K562 (cell line): Measurements from ENCODE around the gene NCAPG2. TPM values are rescaled to one million over a fixed set of nuclear protein-coding genes. Genes with fewer than 3 reads are reported as not detected.

Experiments used
- ATAC-seq: fragments of 200-7000 bp; cut with Tn5 transposase; 3 replicates; pipeline ENCODE4 v1.9.1; 2020; ENCODE audit warnings: moderate library complexity
- BruUV-seq: library from RNA; stranded (reverse); fragments of 400-500 nt; replicated peaks from 2 replicates; lab custom pipeline; 2021; lab: Mats Ljungman, UMichigan
- CTCF ChIA-PET: fragments of 300-600 bp; formaldehyde crosslinking; extraction: SDS; loops from one replicate; lab custom pipeline; 2021; ENCODE audit warnings: low intra/inter-chr PET ratio; lab: Yijun Ruan, JAX
- POLR2A ChIA-PET: fragments of 300-600, 350-650 bp; sonication (Branson Sonifier 250); formaldehyde crosslinking; extraction: SDS; loops from one replicate; lab custom pipeline; 2021; ENCODE audit warnings: antibody characterized with exemption, inconsistent platforms; lab: Yijun Ruan, JAX
- DNase-seq, 4 experiments: peaks; one replicate each; pipeline versions ENCODE4 v3.0.0 to v3.0.0-alpha.2; 2011 to 2018; ENCODE audit warnings: low spot score in 3 of 4, mixed read lengths in 3 of 4; ENCODE audit errors: extremely low read depth in 1 of 4
- FAIRE-seq: peaks from 2 replicates; lab custom pipeline; 2011; peaks lifted over from hg19 to GRCh38; lab: Jason Lieb, UNC
- H2AFZ ChIP-seq: 2 replicates; pipeline ENCODE4 v1.6.0; 2011; ENCODE audit warnings: low read depth, low read length, control low read depth, inconsistent platforms
- H3K27ac ChIP-seq: fragments of 200-600 bp; 3 replicates; pipeline ENCODE4 v1.8.0; 2011; ENCODE audit warnings: low read depth, mild to moderate bottlenecking, control low read depth, inconsistent platforms, low read length, moderate library complexity, mixed read lengths; ENCODE audit errors: extremely low read depth
- H3K27me3 ChIP-seq, 2 experiments: fragments of 300-600 bp in 1 of 2; 2 replicates in 1 of 2; 3 replicates in 1 of 2; pipeline versions ENCODE4 v1.6.0 to v1.8.0; 2011; ENCODE audit warnings: inconsistent platforms in 2 of 2, low read length in 2 of 2, mild to moderate bottlenecking in 1 of 2, mixed read lengths in 1 of 2, moderate library complexity in 1 of 2; ENCODE audit not compliant: control insufficient read depth in 2 of 2, insufficient read depth in 2 of 2
- H3K36me3 ChIP-seq: fragments of 300-600 bp; 3 replicates; pipeline ENCODE4 v1.8.0; 2011; ENCODE audit warnings: mild to moderate bottlenecking, low read length, inconsistent platforms; ENCODE audit not compliant: control insufficient read depth, insufficient read depth
- H3K4me1 ChIP-seq, 2 experiments: fragments of 200-600 bp in 1 of 2; replicated peaks in 1 of 2; 2 replicates in 1 of 2; 3 replicates in 1 of 2; pipeline versions ENCODE4 v1.5.1 to v1.8.0; 2011; ENCODE audit warnings: inconsistent platforms in 2 of 2, low read length in 2 of 2, mild to moderate bottlenecking in 1 of 2, mixed read lengths in 1 of 2, moderate library complexity in 1 of 2; ENCODE audit not compliant: control insufficient read depth in 2 of 2, insufficient read depth in 2 of 2
- H3K4me2 ChIP-seq: 2 replicates; pipeline ENCODE4 v1.6.1; 2011; ENCODE audit warnings: low read length, control low read depth, inconsistent platforms, mixed read lengths; ENCODE audit not compliant: insufficient read depth
- H3K4me3 ChIP-seq: fragments of 200-600 bp; sonication (generic), shearing (Covaris generic); 2 replicates; pipeline ENCODE4 v1.5.1; 2016; ENCODE audit warnings: control low read depth, inconsistent platforms
- H3K79me2 ChIP-seq: fragments of 200-600 bp; 3 replicates; pipeline ENCODE4 v1.8.0; 2011; ENCODE audit warnings: low read length, inconsistent platforms; ENCODE audit not compliant: control insufficient read depth, insufficient read depth
- H3K9ac ChIP-seq, 2 experiments: 2 replicates each; pipeline versions ENCODE4 v1.6.0 to v1.6.1; 2011; ENCODE audit warnings: low read depth in 2 of 2, low read length in 2 of 2, control low read depth in 1 of 2, inconsistent platforms in 1 of 2, mild to moderate bottlenecking in 1 of 2, mixed read lengths in 1 of 2; ENCODE audit not compliant: insufficient read depth in 1 of 2
- H3K9me1 ChIP-seq: one replicate; pipeline ENCODE4 v1.6.0; 2011; ENCODE audit warnings: inconsistent platforms, mild to moderate bottlenecking, low read length, moderate library complexity; ENCODE audit not compliant: control insufficient read depth, insufficient read depth
- H3K9me3 ChIP-seq: replicated peaks from 2 replicates; pipeline ENCODE4 v1.5.1; 2011; ENCODE audit warnings: low read depth, low read length, inconsistent platforms; ENCODE audit not compliant: control insufficient read depth, insufficient read depth
- H4K20me1 ChIP-seq: replicated peaks from 2 replicates; pipeline ENCODE4 v1.6.1; 2011; ENCODE audit warnings: low read length, inconsistent platforms, mixed read lengths; ENCODE audit not compliant: control insufficient read depth, insufficient read depth
- CBFA2T2 ChIP-seq: fragments of 450-650 bp; conservative IDR thresholded peaks from 2 replicates; pipeline ENCODE4 v1.6.1; 2017; ENCODE audit warnings: mild to moderate bottlenecking
- CBFA2T3 ChIP-seq: fragments of 450-650 bp; IDR thresholded peaks from 2 replicates; pipeline ENCODE4 v1.6.1; 2017
- CEBPB ChIP-seq: fragments of 450-650 bp; IDR thresholded peaks from 2 replicates; pipeline ENCODE4 v1.6.1; 2016; ENCODE audit warnings: missing genetic modification characterization, missing compliant biosample characterization
- CEBPG ChIP-seq, 3 experiments: fragments of 200-800 bp in 1 of 3; sonication (Bioruptor generic) in 1 of 3; sonication (generic) in 1 of 3; formaldehyde crosslinking in 1 of 3; IDR thresholded peaks in 2 of 3; conservative IDR thresholded peaks in 1 of 3; 2 replicates each; pipeline versions ENCODE4 v1.6.1 to v1.8.0; 2016 to 2022; ENCODE audit warnings: missing compliant biosample characterization in 2 of 3, missing genetic modification characterization in 2 of 3, mild to moderate bottlenecking in 1 of 3, missing genetic modification reagents in 1 of 3
- E2F3 ChIP-seq: fragments of 250-450 bp; sonication (Bioruptor Pico); IDR thresholded peaks from 2 replicates; pipeline ENCODE4 v1.4.0; 2020; ENCODE audit warnings: mild to moderate bottlenecking
- EP300 ChIP-seq: IDR thresholded peaks from 2 replicates; pipeline ENCODE4 v1.6.1; 2012; ENCODE audit warnings: low read length, improper control_type of control experiment
- ETS2 ChIP-seq: IDR thresholded peaks from 2 replicates; pipeline ENCODE4 v1.6.1; 2016; ENCODE audit warnings: borderline replicate concordance, missing genetic modification characterization, mild to moderate bottlenecking, moderate library complexity, missing compliant biosample characterization; ENCODE audit not compliant: poor library complexity, severe bottlenecking
- FOSL1 ChIP-seq: fragments of 200-800 bp; sonication (Bioruptor generic); conservative IDR thresholded peaks from 2 replicates; pipeline ENCODE4 v1.6.1; 2016; ENCODE audit warnings: missing genetic modification characterization, missing compliant biosample characterization
- HINFP ChIP-seq: fragments of 450-650 bp; conservative IDR thresholded peaks from 2 replicates; pipeline ENCODE4 v1.6.1; 2016; ENCODE audit warnings: missing genetic modification characterization, low read depth, mild to moderate bottlenecking, control low read depth, missing compliant biosample characterization
- JUND ChIP-seq, 2 experiments: IDR thresholded peaks; 2 replicates in 1 of 2; 3 replicates in 1 of 2; pipeline ENCODE4 v1.6.1; 2011; ENCODE audit warnings: borderline replicate concordance in 2 of 2, low read depth in 2 of 2, low read length in 2 of 2, improper control_type of control experiment in 1 of 2, missing biosample characterization in 1 of 2, missing genetic modification characterization in 1 of 2, missing genetic modification reagents in 1 of 2
- LEF1 ChIP-seq: fragments of 450-650 bp; IDR thresholded peaks from 2 replicates; pipeline ENCODE4 v1.6.1; 2016; ENCODE audit warnings: mild to moderate bottlenecking
- PHB ChIP-seq: fragments of 250-450 bp; sonication (Bioruptor Pico); IDR thresholded peaks from 2 replicates; pipeline ENCODE4 v1.5.0; 2021
- SMC3 ChIP-seq: conservative IDR thresholded peaks from 2 replicates; pipeline ENCODE4 v1.6.1; 2011; ENCODE audit warnings: low read depth, low read length, improper control_type of control experiment; ENCODE audit not compliant: insufficient read depth
- STAT5A ChIP-seq: IDR thresholded peaks from 2 replicates; pipeline ENCODE4 v1.6.1; 2012; ENCODE audit warnings: low read length, inconsistent platforms, borderline replicate concordance
- ZNF696 ChIP-seq: fragments of 250-450 bp; sonication (Bioruptor Pico); conservative IDR thresholded peaks from 2 replicates; pipeline ENCODE4 v1.4.0; 2020; ENCODE audit warnings: mild to moderate bottlenecking, moderate library complexity
- ZNF740 ChIP-seq, 3 experiments: fragments of 200-800 bp in 1 of 3; sonication (Bioruptor generic) in 1 of 3; sonication (generic) in 1 of 3; formaldehyde crosslinking in 1 of 3; IDR thresholded peaks; 2 replicates each; pipeline versions ENCODE4 v1.6.1 to v1.8.0; 2016 to 2022; ENCODE audit warnings: mild to moderate bottlenecking in 2 of 3, missing compliant biosample characterization in 2 of 3, missing genetic modification characterization in 2 of 3, missing genetic modification reagents in 1 of 3
- WGBS: fragments of 100-300 bp; shearing (Covaris generic); methylation state at CpG from one replicate; pipeline ENCODE4 v1.1.6; 2016; ENCODE audit warnings: low coverage, mixed read lengths; ENCODE audit not compliant: insufficient coverage; ENCODE audit errors: missing lambda C conversion rate; 5-methylcytosine and 5-hydroxymethylcytosine counted together
- in situ Hi-C: fragments of 300-500 bp; cut with MboI; formaldehyde crosslinking; loops from 4 replicates; pipeline ENCODE4 v1.15.0; 2018; ENCODE audit warnings: inconsistent platforms, mixed read lengths
- intact Hi-C: fragments of 100-400 bp; cut with micrococcal nuclease; formaldehyde crosslinking; loops from 2 replicates; pipeline ENCODE4 v1.14.2; 2022
- polyA plus RNA-seq, 8 experiments: library from polyadenylated mRNA; depleted of rRNA in 4 of 8; stranded (reverse) in 5 of 8; unstranded in 3 of 8; fragments of >200 nt; fragmentation: Nextera tagmentation in 2 of 8; fragmentation: Illumina TruSeq in 1 of 8; extraction: Ambion mirVana in 2 of 8; extraction: Trizol in 1 of 8; gene quantifications; 2 replicates each; pipeline versions ENCODE4 v1.2.1 to v1.2.3, GENCODE V29; 2011 to 2014; ENCODE audit warnings: inconsistent platforms in 1 of 8, missing spikeins in 1 of 8
- total RNA-seq, 7 experiments: library from RNA; depleted of rRNA in 6 of 7; stranded (reverse); fragments of >200 nt in 6 of 7; fragmentation: Illumina TruSeq in 2 of 7; extraction: Trizol in 2 of 7; gene quantifications; 2 replicates each; pipeline versions ENCODE4 v1.2.1 to v1.2.3, GENCODE V29; 2011 to 2021; ENCODE audit warnings: low replicate concordance in 1 of 7
- TF ChIP-seq, protein P1 (sequence below): fragments of 450-650 bp; IDR thresholded peaks from one replicate; pipeline ENCODE4 v1.6.1; 2018; ENCODE audit warnings: mild to moderate bottlenecking, moderate library complexity; ENCODE audit not compliant: partially characterized antibody

Gene NCAPG2
- total and polyA plus RNA-seq, 9 of the 15 experiments (the other 6 are each of a cell fraction or from before 2014, with no cell fraction given): 21.5 to 127 (median 86.1) TPM

GRCh38 chr7:158649279-158649678, 55.3 kb downstream of the NCAPG2 start:
- ATAC-seq: no peak
- in situ Hi-C loops: no loop called here
- no peak overlapping the region for H3K4me2 ChIP-seq
- intact Hi-C loops: loop anchor here (10.0 kb wide), 1 partner anchor 154 kb away; no protein-coding TSS in a partner anchor
- POLR2A ChIA-PET: interaction anchor here (1.2 to 1.6 kb wide), 4 partner anchors 10 to 49 kb away, joined by 3 to 5 read pairs (median 4); no protein-coding TSS in a partner anchor
- H3K27me3 ChIP-seq: no peaks in the 10 kb centered on the region
- peaks cover 3% of the 10 kb centered on the region; the same call in 1 of the 2 replicates for H3K9me3 ChIP-seq
- peaks cover 9% of the 10 kb centered on the region; the same call in 2 of the 3 replicates for H3K79me2 ChIP-seq
- WGBS: 52% methylated on average over 2 of the region's 2 CpGs
- no peak for FAIRE-seq
- no peaks in the 10 kb centered on the region for H3K4me1 ChIP-seq
- H4K20me1 ChIP-seq: no peaks in the 10 kb centered on the region; the same call in 1 of the 2 replicates
- CTCF ChIA-PET: no interaction called here
- H3K4me3 ChIP-seq: no peak overlapping the region
- DNase-seq: peak in 3 of 4 experiments; percentile 23 to 61 (median 60)
- H3K36me3 ChIP-seq: peaks cover 96% of the 10 kb centered on the region
- no TSS peak for BruUV-seq
- H3K27ac ChIP-seq: no peak overlapping the region
- no peak overlapping the region for H3K9ac ChIP-seq
- no peaks in the 10 kb centered on the region for H3K9me1 ChIP-seq
- H2AFZ ChIP-seq: no peak overlapping the region
- TF ChIP-seq LEF1: no peak
- no peak for TF ChIP-seq ETS2 (tag)
- peak; percentile 42 for TF ChIP-seq CEBPB
- TF ChIP-seq ZNF740 (CRISPR knock-in tag; IDR thresholded peaks at IDR 0.05): no peak
- TF ChIP-seq ZNF740 (tag; IDR thresholded peaks at IDR 0.05): no peak
- no peak for TF ChIP-seq STAT5A
- no peak for TF ChIP-seq E2F3 (CRISPR knock-in tag)
- TF ChIP-seq, protein P1, sequence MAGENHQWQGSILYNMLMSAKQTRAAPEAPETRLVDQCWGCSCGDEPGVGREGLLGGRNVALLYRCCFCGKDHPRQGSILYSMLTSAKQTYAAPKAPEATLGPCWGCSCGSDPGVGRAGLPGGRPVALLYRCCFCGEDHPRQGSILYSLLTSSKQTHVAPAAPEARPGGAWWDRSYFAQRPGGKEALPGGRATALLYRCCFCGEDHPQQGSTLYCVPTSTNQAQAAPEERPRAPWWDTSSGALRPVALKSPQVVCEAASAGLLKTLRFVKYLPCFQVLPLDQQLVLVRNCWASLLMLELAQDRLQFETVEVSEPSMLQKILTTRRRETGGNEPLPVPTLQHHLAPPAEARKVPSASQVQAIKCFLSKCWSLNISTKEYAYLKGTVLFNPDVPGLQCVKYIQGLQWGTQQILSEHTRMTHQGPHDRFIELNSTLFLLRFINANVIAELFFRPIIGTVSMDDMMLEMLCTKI: no peak
- no peak for TF ChIP-seq ZNF696 (CRISPR knock-in tag)
- TF ChIP-seq SMC3: no peak
- no peak for TF ChIP-seq CEBPG (CRISPR knock-in tag; IDR thresholded peaks at IDR 0.05)
- TF ChIP-seq CEBPG (tag; conservative IDR thresholded peaks at IDR 0.05 in 1 of 2, IDR thresholded peaks at IDR 0.05 in 1 of 2): peak; percentile 40 to 72; a peak in 3 of 4 replicates
- 0 out of 2 replicates have a peak, but pooled peaks have one; percentile 11 for TF ChIP-seq CBFA2T2
- peak; percentile 92 for TF ChIP-seq FOSL1 (tag)
- peak; percentile 38; the same call in 1 of the 2 replicates for TF ChIP-seq JUND (IDR thresholded peaks at IDR 0.05; ENCODE audit: borderline replicate concordance, low read depth, low read length)
- TF ChIP-seq JUND (tag; IDR thresholded peaks at IDR 0.05; ENCODE audit: borderline replicate concordance, low read depth, low read length): no peak; the same call in 2 of the 3 replicates
- no peak for TF ChIP-seq EP300
- TF ChIP-seq CBFA2T3: peak; percentile 43; the same call in 1 of the 2 replicates
- TF ChIP-seq PHB (CRISPR knock-in tag): no peak
- no peak for TF ChIP-seq HINFP (tag)
